ENCODE data around the gene C1orf52.

C1orf52 gene

DNA sequence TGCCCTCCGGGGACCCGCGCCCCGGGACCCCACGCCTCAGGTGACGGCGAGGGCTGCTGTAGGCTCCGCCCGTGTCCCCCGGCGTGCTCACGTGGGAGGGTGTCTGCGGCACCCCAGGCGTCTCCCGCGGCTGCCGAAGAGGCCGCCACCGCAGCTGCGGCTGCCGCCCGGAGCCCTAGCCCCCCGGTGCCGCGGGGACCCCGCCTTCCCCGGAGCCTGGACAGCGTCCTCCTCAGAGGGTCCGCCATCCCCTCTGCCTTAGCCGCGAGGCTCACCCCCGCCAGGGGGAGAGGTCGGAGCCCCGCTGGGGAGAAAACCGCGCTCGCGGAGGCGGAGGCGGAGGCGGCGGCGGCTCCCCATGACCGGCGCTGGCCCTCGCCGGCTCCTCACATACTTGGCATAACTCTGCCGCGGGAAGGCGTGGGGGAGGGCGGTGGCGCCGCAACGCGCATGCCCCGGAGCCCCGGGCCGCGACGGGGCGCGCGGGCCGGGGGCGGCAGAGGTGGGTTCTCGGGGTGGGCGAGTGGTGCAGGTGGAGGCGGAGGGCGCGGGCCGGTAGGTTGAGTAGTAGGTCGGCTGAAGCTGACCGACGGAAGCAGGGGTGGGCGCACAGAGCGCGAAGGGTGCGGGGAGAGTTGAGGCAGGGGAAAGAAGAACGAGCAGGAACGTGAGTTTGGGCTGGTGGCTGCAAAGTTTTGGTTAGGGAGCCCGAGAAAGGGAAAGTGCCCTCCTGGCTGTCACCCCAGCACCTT, 57.9 kb downstream of the C1orf52 start:
- Histone ChIP-seq H3K9me3 (ENCODE audit: low read depth, low read length) (no peaks in the 10 kb centered on the region), H3K36me3 (ENCODE audit: insufficient read depth, low read length) (no peaks in the 10 kb centered on the region), H3K27ac (peak overlapping the region; percentile 93), H3K4me3 (peak overlapping the region; percentile 94), H3K9ac (ENCODE audit: insufficient read length) (peak overlapping the region; percentile 83)
- TF ChIP-seq EZH2 (IDR thresholded peaks at IDR 0.05) (no peak), FOXP2 (optimal IDR thresholded peaks at IDR 0.05; ENCODE audit: control extremely low read depth, extremely low read length, insufficient read depth) (no peak), POLR2AphosphoS5 (IDR thresholded peaks at IDR 0.05; ENCODE audit: borderline replicate concordance, low read depth, low read length) (peak; percentile 45)
- no peak for DNase-seq (ENCODE audit: low read depth, low spot score)

DNA sequence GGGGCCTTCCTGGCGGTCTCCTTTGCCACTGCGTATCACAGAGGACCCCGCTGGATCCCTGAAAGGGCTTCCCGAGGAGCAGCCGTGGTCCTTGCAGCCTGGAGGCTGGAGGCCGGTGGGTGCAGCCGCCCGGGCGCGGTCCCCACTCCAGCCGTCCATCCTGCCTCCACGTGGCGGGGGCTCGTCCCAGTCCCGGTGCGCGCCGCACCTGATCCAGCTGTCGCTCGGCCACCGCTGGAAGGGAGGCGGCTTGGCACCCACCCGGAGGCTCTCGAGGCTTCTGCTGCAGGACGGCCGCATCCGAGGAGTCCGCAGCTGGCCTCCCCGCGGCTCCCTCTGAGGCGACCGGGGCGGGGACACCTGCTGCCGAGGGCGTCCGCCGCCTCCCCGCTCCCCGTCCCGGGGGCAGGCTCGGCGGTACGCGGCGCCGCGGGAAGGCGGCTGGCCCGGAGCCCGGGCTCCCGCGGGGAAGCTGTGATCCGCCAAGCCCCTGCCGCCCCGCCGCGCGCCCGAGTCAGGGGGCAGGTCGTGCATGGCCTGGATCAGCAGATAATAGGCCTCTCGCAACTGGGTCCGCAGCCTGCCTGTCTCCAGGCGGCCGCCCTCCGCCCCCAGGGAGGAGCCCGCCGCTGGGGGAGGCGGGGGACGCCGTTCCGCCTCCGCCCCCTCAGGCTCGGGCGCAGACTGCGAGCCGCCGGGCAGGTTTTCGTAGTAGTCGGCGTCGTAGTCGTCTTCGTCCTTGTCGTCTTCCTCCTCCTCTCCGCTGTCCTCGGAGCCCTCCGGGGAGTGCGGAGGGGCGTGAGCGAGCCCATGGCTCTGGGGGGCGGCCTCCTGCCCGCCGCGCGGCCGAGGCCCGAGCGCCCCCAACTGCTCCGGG, 58.8 kb downstream of the C1orf52 start, which contains the start of gene SYDE2:
Gene SYDE2 (minus strand): TSS at position 554 of the 877 bp plus-strand sequence. CDS start 20 bp downstream, at position 534.
- H3K36me3 ChIP-seq (ENCODE audit: insufficient read depth, low read length): no peaks in the 10 kb centered on the region
- no peaks in the 10 kb centered on the region for H3K9me3 ChIP-seq (ENCODE audit: low read depth, low read length)
- DNase-seq (ENCODE audit: low read depth, low spot score): no peak
- TF ChIP-seq EZH2 (IDR thresholded peaks at IDR 0.05) (no peak), POLR2AphosphoS5 (IDR thresholded peaks at IDR 0.05; ENCODE audit: borderline replicate concordance, low read depth, low read length) (peak; percentile 24; the same call in 1 of the 2 replicates)
- H3K27ac ChIP-seq: peak within 1 kb of the TSS; percentile 93
- peak within 1 kb of the TSS; percentile 83 for H3K9ac ChIP-seq (ENCODE audit: insufficient read length)
- peak within 1 kb of the TSS; percentile 94 for H3K4me3 ChIP-seq
